SH-SY5Y (cell line): ENCODE data around the gene PLA2G3.

Experiments
- GATA2 ChIP-seq: IDR thresholded peaks from 2 replicates; pipeline ENCODE4 v1.6.1; 2011; ENCODE audit warnings: mild to moderate bottlenecking, low read depth, low read length
- GATA3 ChIP-seq: IDR thresholded peaks from 2 replicates; pipeline ENCODE4 v1.6.1; 2011; ENCODE audit warnings: low read depth, mild to moderate bottlenecking, low read length, moderate library complexity

DNA sequence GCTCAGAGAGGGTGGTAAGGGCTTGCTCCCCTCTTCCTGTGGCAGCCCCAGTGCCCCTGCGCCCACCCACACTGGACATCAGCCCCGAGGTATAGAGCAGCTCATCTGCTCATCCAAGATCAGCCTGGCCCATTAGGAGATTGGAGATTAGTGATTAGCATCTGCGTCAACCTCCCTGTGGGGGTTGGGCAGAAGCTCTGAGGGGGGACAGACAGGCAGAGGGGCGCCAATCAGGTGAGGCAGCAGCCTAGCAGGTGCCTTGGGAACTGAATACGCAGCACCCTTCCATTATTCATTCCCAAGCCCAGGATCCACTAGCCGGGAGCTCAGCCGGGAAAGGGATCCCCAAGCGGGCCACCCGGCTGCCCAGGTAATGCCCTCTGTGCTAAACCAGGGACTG lies 48.1 kb downstream of the PLA2G3 start:
- no peak for TF ChIP-seq GATA2
- TF ChIP-seq GATA3: no peak
